ENCODE data around the gene NRL. TPM values are rescaled to one million over a fixed set of nuclear protein-coding genes. Genes with fewer than 3 reads are reported as not detected.

NRL gene
- polyA plus RNA-seq, 3 donors, result 1.1 to 1.5 (median 1.3) TPM

DNA sequence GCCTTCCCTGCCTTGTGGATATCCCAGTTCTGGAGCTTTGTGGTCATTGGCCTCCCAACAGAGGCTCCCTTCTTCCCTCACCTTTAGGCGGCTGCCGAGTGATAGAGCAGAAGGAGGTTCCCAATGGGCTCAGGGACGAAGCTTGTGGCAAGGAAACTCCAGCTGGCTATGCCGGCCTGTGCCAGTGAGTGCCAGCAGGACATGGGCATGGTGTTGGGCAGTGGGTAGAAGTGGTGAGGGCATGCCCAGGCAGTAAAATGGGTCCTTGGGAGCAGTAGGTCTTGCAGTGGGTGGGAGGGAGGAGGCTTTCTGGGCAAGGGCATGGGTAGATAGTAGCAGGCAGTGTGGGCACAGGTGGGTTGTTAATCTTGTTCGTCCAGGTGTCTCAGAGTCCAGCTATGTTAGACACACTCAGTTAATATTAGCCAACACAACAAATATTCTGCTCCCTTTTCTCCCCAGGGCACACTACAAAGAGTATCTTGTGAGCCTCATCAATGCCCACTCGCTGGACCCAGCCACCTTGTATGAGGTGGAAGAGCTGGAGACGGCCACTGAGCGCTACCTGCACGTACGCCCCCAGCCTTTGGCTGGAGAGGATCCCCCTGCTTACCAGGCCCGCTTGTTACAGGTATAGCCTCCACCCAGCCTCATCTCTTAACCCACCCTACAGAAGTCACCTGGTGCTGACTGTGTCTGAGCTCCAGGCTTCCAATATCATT is 45.2 kb upstream of the NRL start:
- intact Hi-C loops (cut with micrococcal nuclease), result loop anchor here in 1 of 2 donors (2.0 kb wide), 1 partner anchor 13 kb away; the partner anchor contains the start of genes PSME2 and RNF31
- Histone ChIP-seq H3K4me2 (replicated peaks; ENCODE audit: extremely low read depth, low read length, poor library complexity, severe bottlenecking) (no peak overlapping the region), H3K27ac (ENCODE audit: low read depth in 1 of 2, low read length in 2 of 2) (peak overlapping the region; percentile 76 to 100), H3K36me3 (replicated peaks in 1 of 2; ENCODE audit: control insufficient read depth in 1 of 2, insufficient read depth in 2 of 2, low read length in 2 of 2) (peaks cover 70 to 74% of the 10 kb centered on the region in 2 donors), H4K20me1 (ENCODE audit: insufficient read depth, low read length) (peaks cover 30% of the 10 kb centered on the region), H2AFZ (ENCODE audit: insufficient read depth, low read depth, low read length, poor library complexity, severe bottlenecking) (no peak overlapping the region), H3K9ac (ENCODE audit: insufficient read depth, low read length, poor library complexity, severe bottlenecking) (no peak overlapping the region), H3K79me2 (ENCODE audit: insufficient read depth, low read length) (peaks cover 42% of the 10 kb centered on the region), H3K9me3 (replicated peaks in 1 of 2; ENCODE audit: control insufficient read depth in 1 of 2, insufficient read depth in 1 of 2, low read length in 2 of 2) (no peaks in the 10 kb centered on the region), H3K4me1 (ENCODE audit: control insufficient read depth in 1 of 2, insufficient read depth in 2 of 2, low read length in 2 of 2) (peaks cover 29 to 53% of the 10 kb centered on the region in 2 donors), H3K27me3 (ENCODE audit: control insufficient read depth in 2 of 2, insufficient read depth in 2 of 2, low read length in 2 of 2) (no peaks in the 10 kb centered on the region), H3K4me3 (replicated peaks in 1 of 3; ENCODE audit: low read depth in 2 of 3, low read length in 3 of 3) (peak overlapping the region in 1 of 3 experiments; percentile 100)
- Mint-ChIP-seq H3K4me1 (peaks cover 46% of the 10 kb centered on the region), H3K27me3 (ENCODE audit: low read depth in 3 of 3) (no peaks in the 10 kb centered on the region), H3K9me3 (no peaks in the 10 kb centered on the region), H3K36me3 (peaks cover 68 to 88% of the 10 kb centered on the region in 2 donors), H3K27ac (peak overlapping the region; percentile 76 to 99 (median 97)), H3K4me3 (no peak overlapping the region)
- no peak for DNase-seq
- WGBS (ENCODE audit: insufficient coverage), result 97% methylated on average over 6 of the region's 11 CpGs
- TF ChIP-seq, protein P1, sequence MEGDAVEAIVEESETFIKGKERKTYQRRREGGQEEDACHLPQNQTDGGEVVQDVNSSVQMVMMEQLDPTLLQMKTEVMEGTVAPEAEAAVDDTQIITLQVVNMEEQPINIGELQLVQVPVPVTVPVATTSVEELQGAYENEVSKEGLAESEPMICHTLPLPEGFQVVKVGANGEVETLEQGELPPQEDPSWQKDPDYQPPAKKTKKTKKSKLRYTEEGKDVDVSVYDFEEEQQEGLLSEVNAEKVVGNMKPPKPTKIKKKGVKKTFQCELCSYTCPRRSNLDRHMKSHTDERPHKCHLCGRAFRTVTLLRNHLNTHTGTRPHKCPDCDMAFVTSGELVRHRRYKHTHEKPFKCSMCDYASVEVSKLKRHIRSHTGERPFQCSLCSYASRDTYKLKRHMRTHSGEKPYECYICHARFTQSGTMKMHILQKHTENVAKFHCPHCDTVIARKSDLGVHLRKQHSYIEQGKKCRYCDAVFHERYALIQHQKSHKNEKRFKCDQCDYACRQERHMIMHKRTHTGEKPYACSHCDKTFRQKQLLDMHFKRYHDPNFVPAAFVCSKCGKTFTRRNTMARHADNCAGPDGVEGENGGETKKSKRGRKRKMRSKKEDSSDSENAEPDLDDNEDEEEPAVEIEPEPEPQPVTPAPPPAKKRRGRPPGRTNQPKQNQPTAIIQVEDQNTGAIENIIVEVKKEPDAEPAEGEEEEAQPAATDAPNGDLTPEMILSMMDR (IDR thresholded peaks at IDR 0.05), result no peak

DNA sequence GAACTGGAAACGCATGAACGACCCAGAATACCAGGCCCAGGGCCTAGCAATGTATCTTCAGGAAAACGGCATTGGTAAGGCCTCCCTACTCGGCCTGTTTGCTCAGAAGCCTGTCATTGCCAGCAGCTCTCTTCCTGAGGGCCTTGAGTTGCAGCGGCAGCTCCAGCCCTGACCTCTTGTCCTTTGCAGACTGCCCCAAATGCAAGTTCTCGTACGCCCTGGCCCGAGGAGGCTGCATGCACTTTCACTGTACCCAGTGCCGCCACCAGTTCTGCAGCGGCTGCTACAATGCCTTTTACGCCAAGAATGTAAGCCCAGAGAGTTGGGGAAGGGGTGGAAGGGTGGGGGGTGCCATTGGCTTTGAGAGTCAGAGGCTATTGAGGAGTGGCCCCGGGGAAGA is 42.6 kb upstream of the NRL start:
- H3K36me3 ChIP-seq (replicated peaks in 1 of 2; ENCODE audit: control insufficient read depth in 1 of 2, insufficient read depth in 2 of 2, low read length in 2 of 2), result peaks cover 64 to 70% of the 10 kb centered on the region in 2 donors
- peak overlapping the region in 1 of 2 donors; percentile 36 for H3K27ac ChIP-seq (ENCODE audit: low read depth in 1 of 2, low read length in 2 of 2)
- TF ChIP-seq, protein P1 (IDR thresholded peaks at IDR 0.05), result no peak
- H3K4me3 ChIP-seq (replicated peaks in 1 of 3; ENCODE audit: low read depth in 2 of 3, low read length in 3 of 3), result no peak overlapping the region
- no peak overlapping the region for H3K9ac ChIP-seq (ENCODE audit: insufficient read depth, low read length, poor library complexity, severe bottlenecking)
- peaks cover 17 to 27% of the 10 kb centered on the region in 2 donors for H3K4me1 ChIP-seq (ENCODE audit: control insufficient read depth in 1 of 2, insufficient read depth in 2 of 2, low read length in 2 of 2)
- H3K27ac Mint-ChIP-seq, result peak overlapping the region in 3 of 7 donors; percentile 33 to 80 (median 63)
- peaks cover 25% of the 10 kb centered on the region for H3K4me1 Mint-ChIP-seq
- H3K79me2 ChIP-seq (ENCODE audit: insufficient read depth, low read length), result peaks cover 24% of the 10 kb centered on the region
- no peaks in the 10 kb centered on the region for H3K27me3 ChIP-seq (ENCODE audit: control insufficient read depth in 2 of 2, insufficient read depth in 2 of 2, low read length in 2 of 2)
- H3K9me3 ChIP-seq (replicated peaks in 1 of 2; ENCODE audit: control insufficient read depth in 1 of 2, insufficient read depth in 1 of 2, low read length in 2 of 2), result no peaks in the 10 kb centered on the region
- no peak for DNase-seq
- intact Hi-C loops (cut with micrococcal nuclease), result no loop called here
- H4K20me1 ChIP-seq (ENCODE audit: insufficient read depth, low read length), result peaks cover 9% of the 10 kb centered on the region
- no peak overlapping the region for H3K4me3 Mint-ChIP-seq
- peaks cover 55 to 85% of the 10 kb centered on the region in 2 donors for H3K36me3 Mint-ChIP-seq
- whole genome bisulfite sequencing (ENCODE audit: insufficient coverage), result 98% methylated on average over 6 of the region's 12 CpGs
- no peak overlapping the region for H3K4me2 ChIP-seq (replicated peaks; ENCODE audit: extremely low read depth, low read length, poor library complexity, severe bottlenecking)
- H3K27me3 Mint-ChIP-seq (ENCODE audit: low read depth in 3 of 3), result peaks cover 0 to 2% (median 0%) of the 10 kb centered on the region in 3 donors
- no peak overlapping the region for H2AFZ ChIP-seq (ENCODE audit: insufficient read depth, low read depth, low read length, poor library complexity, severe bottlenecking)
- no peaks in the 10 kb centered on the region for H3K9me3 Mint-ChIP-seq

Data from CD14-positive monocyte (primary cell).